ENCODE measurements around the gene AARSD1.
A peak's percentile ranks its signal among the peaks of the same experiment; 100 is the strongest.
"Not testable (repeated sequence)": the region's sequence is repeated elsewhere in the genome, so short reads cannot be mapped to it uniquely, and the experiment has no call there.

Gene AARSD1, protein sequence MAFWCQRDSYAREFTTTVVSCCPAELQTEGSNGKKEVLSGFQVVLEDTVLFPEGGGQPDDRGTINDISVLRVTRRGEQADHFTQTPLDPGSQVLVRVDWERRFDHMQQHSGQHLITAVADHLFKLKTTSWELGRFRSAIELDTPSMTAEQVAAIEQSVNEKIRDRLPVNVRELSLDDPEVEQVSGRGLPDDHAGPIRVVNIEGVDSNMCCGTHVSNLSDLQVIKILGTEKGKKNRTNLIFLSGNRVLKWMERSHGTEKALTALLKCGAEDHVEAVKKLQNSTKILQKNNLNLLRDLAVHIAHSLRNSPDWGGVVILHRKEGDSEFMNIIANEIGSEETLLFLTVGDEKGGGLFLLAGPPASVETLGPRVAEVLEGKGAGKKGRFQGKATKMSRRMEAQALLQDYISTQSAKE

DNA sequence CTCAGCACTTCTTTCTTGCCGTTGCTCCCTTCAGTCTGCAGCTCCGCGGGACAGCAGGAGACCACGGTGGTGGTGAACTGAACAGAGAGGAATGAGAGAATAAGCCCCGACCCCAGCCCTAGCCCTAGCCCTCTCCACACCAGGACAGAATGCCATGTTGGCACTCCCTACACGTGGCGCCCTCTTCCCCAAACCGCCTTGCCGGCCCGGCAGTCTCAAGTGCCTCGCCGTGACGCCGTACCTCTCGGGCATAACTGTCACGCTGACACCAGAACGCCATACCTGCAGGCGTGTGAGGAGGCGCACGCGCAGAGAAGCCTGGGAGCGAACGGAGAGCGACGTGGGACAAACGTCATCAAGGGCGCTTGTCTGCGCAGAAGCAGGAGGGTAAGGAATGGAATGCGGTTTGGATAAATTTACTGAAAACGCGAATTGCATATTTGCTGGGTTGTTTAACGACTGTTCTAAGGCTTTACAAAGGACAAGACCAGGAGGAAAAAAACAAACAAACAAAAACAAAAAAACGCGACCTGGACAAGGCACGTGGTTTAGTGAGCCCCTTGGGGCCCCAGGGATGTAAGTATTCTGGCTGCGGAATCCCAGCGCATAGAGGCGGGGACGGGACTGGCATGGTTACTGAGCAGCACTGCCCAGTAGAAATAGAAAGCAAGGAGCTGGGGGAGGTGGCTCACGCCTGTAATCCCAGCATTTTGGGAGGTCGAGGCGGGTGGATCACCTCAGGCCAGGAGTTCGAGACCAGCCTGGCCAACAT, at the start of gene AARSD1:
Gene AARSD1 (minus strand): TSS at position 294 of the 772 bp plus-strand sequence. CDS start 14 bp downstream, at position 280.
- peak; percentile 74 for DNase-seq (ENCODE audit: low read depth)

DNA sequence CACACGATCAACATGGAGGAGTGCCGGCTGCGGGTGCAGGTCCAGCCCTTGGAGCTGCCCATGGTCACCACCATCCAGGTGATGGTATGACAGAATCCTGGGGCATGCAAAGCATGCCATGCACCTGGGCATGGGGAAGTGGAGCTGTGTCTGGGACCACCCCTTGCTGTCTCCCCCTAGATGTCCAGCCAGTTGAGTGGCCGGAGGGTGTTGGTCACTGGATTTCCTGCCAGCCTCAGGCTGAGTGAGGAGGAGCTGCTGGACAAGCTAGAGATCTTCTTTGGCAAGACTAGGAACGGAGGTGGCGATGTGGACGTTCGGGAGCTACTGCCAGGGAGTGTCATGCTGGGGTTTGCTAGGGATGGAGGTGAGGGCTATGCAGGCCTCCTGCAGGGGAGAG, 49.0 kb upstream of the AARSD1 start:
- DNase-seq (ENCODE audit: low read depth), result no peak

DNA sequence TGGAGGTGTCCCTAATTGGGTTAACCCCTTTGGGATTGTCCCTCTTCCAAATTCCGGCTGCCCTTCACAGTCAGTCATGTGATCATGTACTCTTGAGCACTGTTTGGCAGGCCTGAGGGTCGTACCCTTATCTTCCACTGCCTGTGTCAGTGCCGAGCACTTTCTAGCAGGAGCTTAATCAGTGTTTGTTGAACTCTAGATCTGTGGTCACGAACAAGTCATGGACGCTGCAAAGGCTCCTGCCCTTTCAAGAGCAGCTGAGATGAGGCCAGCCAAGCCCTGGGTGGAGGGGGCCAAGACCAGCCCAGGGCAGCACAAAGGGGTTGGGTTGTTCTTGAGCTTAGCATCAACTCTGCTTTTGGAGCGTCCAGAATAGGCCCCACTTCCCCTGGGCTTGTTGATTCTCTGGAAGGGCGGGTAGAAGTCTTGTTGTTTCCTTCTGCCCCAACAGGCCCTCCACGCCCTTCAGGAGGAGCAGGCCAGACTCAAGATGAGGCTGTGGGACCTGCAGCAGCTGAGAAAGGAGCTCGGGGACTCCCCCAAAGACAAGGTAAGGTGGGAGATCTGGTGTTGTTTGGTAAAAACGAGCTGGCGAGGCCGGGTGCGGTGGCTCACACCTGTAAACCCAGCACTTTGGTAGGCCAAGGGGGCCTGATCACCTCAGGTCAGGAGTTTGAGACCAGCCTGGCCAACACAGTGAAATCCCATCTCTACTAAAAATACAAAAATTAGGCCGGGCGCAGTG, 47.6 kb upstream of the AARSD1 start:
- no peak for DNase-seq (ENCODE audit: low read depth)

DNA sequence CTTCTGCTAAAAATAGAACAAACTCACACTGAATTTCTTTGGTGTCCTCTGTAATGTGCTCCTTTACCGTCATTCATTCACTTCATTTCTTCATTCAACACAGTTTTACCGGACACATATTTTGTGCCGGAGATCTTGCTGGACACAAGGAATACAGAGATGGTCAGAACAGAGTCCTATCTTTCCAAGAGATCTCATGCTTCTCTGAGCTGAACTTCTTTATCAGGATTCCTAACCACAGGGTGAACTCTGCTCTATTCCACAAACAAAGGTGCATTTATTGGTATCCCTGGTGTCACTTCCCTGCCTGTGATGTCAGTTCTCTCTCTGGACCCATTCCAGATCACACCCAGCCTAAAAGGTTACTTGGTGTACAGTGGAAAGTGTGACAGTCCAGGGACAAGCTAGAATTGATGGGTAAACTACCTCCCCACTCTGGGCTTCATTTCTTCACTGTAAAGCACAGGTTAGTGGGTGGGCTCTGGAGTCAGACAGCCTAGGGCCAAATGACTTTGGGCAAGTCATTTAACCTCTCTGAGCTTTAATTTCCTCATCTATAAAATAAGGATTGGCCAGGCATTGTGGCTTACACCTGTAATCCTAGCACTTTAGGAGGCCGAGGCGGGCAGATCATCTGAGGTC, 46.5 kb upstream of the AARSD1 start:
- no peak for DNase-seq (ENCODE audit: low read depth)

DNA sequence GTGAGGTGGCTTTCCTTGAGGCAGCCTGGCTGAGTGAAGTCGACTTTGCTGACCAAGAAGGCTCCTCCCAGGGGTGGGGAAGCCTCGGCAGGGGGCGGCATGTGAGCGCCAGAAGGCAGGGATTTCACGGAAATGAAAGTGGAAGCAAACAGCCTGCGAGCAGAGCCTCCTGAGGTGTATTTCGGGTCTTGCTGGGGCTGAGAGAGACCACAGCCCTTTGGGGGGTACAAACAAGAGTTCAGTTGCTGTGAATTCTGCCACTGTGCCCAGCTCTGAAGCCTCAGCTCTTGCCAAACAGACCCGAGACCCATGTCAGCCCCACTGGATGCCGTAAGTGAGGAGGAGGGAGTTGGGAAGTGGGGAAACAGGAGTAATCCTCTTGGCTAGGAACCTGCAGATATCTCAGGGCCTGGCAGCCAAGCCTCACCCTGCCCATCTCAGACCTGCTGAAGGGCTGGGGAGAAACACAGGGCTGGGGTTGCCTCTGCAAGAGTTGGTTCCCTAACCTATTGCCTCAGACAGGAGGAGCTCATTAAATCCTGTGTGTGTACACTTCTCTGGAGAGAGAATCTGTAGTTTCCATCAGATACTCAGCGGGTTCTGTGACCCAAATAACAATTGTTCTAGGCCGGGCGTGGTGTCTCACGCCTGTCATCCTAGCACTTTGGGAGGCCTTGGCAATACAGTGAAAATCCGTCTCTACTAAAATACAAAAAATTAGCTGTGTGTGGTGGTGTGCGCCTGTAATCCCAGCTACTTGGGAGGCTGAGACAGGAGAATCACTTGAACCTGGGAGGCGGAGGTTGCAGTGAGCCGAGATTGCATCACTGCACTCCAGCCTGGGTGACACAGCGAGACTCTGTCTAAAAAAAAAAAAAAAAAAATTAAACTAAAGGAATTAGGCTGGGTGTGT, 42.6 kb upstream of the AARSD1 start, which contains the start of gene IFI35:
Gene IFI35 (plus strand): TSS at position 146 of the 913 bp plus-strand sequence. CDS start 164 bp downstream, at position 310.
- DNase-seq (ENCODE audit: low read depth), result no peak

DNA sequence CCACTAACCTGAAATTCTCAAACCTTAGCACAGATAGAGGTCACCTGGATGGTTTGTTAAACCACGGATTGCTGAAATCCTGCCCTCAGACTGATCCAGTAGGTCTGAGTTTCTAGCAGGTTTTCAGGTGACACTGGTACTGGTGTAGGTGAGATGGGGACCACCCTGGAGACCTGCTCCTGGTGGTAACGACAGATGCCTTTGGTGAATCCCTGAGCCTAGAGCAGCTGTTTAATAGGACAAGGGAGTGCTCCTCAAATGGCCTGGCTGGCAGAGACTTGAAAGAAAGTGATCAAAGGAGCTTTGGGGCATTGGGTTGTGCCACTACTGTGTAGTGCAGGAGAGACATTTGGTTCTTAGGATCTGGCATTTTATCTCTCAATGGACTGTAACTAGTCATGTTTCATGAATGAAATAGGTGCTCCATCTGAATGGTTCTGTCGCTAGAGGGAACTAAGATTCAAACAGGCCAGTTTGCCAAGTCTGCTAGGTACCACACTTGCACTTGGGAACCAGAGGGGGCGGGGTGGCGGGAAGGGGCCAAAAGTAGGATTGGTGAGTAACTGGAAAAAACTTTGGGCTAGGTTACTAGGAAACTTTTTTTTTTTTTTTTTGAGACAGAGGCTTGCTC, 39.4 kb upstream of the AARSD1 start:
- DNase-seq (ENCODE audit: low read depth), result no peak

DNA sequence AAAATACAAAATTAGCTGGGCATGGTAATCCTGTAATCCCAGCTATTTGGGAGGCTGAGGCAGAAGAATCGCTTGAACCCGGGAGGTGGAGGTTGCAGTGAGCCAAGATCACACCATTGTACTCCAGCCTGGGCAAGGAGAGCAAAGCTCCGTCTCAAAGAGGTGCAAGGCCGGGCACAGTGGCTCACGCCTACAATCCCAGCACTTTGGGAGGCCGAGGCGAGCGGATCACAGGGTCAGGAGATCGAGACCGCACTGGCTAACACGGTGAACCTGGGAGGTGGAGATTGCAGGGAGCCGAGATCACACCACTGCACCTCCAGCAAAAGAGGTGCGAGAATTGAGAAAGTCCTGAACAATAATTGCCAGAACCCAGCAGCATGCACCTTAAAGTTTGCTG, 36.6 kb upstream of the AARSD1 start:
- not testable (repeated sequence) for DNase-seq (ENCODE audit: low read depth)

DNA sequence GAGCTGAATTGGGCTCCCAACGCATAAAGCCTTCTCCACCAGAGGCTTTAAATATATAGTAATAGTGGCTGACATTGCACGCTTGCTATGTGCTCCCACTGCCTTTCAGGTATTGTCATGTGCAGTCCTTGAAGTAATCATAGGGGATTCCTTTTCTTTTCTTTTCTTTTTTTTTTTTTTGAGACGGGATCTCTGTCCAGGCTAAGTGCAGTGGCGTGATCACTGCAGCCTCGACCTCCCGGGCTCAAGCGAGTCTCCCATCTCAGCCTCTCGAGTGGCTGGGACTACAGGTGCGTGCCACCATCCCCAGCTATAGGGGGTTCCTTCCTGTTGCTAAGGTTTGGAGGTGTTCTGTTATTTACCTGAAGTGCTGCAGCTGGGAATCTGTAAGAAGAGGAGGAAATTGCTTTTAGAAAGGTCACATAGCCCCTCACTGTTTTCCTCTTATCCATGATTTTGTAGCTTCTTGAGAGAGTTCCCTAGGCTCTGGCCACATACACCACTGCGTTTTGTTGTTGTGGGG, 34.8 kb upstream of the AARSD1 start:
- no peak for DNase-seq (ENCODE audit: low read depth)

DNA sequence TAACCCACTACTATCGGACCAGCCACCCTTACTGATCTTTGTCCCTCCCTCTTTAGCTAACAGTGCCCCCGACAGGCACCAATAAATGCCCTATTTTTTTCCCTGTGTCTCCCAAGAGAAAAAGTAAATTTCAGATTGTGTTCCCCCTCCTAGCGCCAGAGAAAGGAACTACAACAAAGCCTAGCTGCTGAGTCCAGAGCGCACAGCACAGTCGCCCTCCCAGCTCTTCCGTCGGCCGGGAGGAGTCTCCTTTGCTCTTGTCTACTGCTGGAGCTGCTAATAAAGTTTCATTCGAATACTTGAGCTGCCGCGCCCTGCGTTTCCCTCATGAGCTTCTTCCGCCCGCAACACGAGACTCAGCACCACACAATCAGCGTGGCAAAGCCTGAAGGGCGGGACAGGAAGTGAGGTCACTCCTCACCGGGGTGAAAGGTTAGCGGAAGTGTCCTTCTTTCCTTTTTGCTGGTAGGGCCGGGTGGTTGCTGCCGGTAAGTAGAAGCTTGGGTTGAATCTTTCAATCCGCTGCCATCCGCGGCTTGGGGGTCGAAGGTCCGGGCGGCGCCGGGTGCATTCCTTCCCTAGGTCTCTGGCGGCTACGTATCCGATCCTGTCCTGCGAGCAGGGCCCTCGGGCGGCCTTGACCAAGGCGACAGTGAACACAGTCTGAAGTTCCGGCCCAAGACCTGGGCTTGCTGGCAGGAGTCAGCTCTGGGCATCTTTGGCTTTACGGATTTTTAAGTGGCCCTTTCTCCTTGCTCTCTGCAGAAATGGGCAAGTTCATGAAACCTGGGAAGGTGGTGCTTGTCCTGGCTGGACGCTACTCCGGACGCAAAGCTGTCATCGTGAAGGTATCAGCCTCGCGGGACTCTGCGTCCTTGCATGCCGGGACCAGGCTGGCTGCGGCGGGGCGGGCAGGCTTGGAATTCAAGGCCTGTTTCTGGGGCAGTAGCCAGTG, 34.0 kb upstream of the AARSD1 start, which contains the start of gene RPL27:
Gene RPL27 (plus strand): TSS at position 436 of the 955 bp plus-strand sequence. CDS start 332 bp downstream, at position 768.
- DNase-seq (ENCODE audit: low read depth), result peak; percentile 97

DNA sequence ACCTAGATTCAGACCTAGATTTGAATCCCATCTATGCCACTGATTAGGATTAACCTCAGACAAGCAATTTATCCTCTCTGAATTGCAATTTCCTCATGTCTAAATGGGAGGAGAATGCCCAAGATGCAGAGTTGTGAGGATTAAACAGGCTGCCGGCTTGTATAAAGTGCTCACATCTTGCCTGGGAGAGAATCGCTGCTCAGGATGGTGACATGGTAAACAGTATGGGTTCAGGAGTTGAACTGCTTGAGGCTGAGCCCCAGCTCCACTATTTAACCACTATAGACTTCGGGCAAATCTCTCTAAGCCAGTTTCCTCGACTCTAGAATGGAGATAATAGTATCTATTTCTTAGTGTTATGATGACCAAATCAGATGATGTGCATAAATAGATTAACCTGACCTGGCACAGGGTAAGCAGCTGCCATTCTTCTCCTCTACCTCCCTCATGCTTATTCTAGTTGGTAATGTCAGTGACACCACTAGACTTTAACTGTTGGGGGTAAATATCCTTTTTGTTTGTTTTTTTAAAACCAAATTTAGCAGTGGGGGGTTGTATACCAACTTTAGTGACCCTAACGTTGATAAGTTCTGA, 33.2 kb upstream of the AARSD1 start:
- DNase-seq (ENCODE audit: low read depth), result no peak

DNA sequence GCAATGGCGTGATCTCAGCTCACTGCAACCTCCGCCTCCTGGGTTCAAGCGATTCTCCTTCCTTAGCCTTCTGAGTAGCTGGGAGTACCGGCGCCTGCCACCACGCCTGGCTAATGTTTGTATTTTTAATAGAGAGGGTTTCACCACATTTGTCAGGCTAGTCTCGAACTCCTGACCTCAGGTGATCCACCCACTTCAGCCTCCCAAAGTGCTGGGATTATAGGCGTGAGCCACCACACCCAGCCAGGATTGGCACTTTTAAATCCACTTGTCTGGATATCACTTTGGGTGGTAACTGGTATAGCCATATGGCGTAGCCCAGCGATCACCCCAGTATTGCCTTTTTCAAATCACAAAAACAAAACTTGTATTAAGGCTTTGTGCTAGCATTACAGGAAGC, 29.7 kb upstream of the AARSD1 start:
- not testable (repeated sequence) for DNase-seq (ENCODE audit: low read depth)

DNA sequence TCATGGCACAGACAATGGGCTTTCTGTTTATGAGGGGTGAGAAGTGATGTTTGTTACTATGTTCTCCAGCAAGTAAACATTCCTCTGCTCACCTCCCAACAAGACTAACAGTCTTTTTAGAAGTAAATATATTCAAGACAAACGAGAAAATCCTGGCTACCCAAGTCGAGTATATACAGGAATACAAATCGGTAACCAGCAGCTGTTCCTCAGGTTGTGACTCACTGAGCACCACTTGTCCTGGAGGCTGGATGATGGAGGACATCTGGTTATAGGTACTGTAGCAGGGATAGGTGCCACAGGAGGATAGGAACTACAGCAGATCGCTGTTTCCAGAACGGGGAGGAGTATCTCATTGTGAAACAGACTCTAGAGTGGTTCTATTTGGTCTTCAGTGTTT, 28.6 kb upstream of the AARSD1 start:
- no peak for DNase-seq (ENCODE audit: low read depth)

DNA sequence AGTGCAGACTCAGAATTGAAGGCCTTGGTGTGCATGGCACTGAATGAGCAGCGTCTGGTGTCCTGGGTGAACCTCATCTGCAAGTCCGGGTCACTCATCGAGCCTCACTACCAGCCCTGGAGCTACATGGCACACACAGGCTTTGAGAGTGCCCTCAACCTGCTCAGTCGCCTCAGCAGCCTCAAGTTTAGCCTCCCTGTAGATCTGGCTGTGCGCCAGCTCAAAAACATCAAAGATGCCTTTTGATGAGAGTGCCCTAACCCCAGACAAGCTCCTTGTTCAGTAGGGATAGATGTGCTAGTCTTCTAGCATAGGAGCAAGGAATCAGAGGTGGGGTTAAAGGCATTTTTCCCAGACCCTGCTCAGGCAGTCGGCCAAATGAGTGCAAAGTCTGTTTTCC, 27.2 kb upstream of the AARSD1 start:
- DNase-seq (ENCODE audit: low read depth), result no peak

DNA sequence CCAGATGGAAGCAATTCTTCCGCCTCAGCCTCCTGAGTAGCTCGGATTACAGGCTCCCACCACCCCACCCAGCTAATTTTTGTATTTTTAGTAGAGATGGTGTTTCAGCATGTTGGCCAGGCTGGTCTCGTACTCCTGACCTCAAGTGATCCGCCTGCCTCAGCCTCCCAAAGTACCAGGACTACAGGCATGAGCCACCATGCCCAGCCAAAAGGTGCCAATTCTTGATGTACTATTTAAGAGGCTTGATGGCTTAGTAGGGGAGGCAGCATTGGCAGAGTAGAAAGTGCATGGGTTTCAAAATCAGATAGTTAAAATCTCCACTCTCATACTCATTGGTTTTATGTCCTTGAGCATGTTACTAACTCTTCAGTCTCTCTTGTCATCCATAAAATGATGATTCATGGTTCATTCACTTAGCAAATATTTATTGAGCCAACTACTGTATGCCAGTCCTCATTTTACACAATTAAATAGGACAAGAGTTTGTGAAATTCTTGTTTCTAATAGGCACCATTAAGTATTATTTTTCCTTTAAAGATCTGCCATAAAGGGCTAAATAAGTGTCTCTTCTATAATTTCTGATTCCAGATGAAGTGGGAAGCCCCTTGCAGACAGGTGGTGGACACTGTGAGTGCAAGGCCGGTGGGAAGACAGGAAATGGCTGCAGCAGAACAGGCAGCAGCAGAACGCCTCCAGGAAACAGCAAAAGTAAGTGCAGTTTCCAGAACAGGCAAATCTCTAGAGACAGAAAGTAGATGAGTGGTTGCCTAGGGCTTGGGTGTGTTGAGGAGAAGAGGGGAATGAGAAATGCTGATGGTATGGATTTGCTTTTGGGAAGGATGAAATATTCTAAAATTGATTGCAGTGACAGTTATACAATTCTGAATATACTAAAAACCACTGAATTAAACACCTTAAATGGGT, 25.7 kb upstream of the AARSD1 start:
- peak; percentile 33 for DNase-seq (ENCODE audit: low read depth)

DNA sequence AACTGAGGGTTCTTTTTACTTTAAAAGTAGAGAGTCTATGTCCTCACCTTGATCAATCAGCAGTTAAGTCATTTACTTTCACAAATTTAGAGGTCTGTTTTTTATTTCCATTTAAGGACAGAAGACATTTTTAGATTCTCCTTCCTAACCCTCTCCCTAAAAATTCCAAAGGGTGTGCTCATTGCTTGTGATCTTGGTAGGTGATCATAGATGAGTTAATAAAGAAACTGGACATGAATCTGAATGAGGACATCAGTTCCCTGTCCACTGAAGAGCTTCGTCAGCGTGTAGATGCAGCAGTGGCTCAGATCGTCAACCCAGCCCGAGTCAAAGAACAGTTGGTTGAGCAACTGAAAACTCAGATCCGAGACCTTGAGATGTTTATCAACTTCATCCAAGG, 24.9 kb upstream of the AARSD1 start:
- DNase-seq (ENCODE audit: low read depth), result no peak

DNA sequence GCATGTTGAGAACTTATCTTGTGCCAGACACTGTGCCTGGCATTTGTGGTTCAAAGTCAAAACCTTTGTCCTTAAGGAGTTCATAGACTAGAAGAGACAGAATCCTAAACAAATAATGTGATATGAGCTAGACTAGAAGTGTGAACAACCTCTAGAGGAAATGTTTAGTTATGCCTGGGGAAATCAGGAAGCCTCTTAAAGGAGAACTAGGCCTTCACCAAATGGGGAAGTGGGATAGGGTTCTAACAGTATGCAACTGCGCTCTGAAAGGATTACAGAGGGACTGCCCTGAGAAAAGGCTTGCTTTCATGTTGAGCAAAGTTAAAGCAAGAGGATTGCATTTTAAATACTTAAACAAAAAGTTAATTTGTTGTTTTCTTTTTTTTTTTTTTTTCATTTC, 21.0 kb upstream of the AARSD1 start:
- no peak for DNase-seq (ENCODE audit: low read depth)

DNA sequence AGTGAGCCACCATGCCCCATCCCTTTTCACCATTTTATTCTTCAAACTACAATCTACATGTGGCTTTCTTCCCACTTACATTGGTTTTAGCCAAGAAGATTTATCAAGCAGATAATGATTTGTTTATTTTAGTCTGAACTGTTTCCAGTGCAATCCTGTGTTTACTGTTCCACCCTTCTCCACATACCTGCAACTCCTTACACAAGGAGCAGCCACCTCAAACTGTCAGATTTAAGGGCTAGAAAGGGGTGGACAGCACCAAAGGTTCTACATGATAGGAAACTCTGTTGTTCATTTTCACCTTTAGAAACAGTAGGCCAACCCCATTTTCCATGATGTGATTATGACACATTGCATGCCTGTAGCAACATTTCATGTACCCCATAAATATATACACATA, 18.0 kb upstream of the AARSD1 start:
- DNase-seq (ENCODE audit: low read depth), result no peak
